B cell (primary cell): Measurements from ENCODE around the gene LITAF. TPM values are rescaled to one million over a fixed set of nuclear protein-coding genes. Genes with fewer than 3 reads are reported as not detected.

Experiments used
- ATAC-seq: fragments of 200-7000 bp; cut with Tn5 transposase; one replicate; pipeline ENCODE4 v1.10.0; 2021; ENCODE audit warnings: low read depth, mild to moderate bottlenecking, moderate number of reproducible peaks, moderate library complexity
- CTCF ChIA-PET: fragments of 350-600 bp; sonication (Branson Sonifier 250); formaldehyde crosslinking; loops from one replicate; lab custom pipeline; 2021; ENCODE audit warnings: antibody characterized with exemption, inconsistent platforms; lab: Charles Lee
- POLR2A ChIA-PET: fragments of 350-600 bp; sonication (Branson Sonifier 250); formaldehyde crosslinking; loops from one replicate; lab custom pipeline; 2021; ENCODE audit warnings: antibody characterized with exemption; lab: Charles Lee
- DNase-seq: peaks from one replicate; pipeline ENCODE4 v3.0.0; 2013
- H2AFZ ChIP-seq: 2 replicates; pipeline ENCODE4 v1.6.1; 2012; ENCODE audit warnings: mild to moderate bottlenecking, low read depth, low read length; ENCODE audit not compliant: insufficient read depth, poor library complexity, severe bottlenecking
- H3K27ac ChIP-seq, 2 donors: 1 replicate in 1 of 2; 2 replicates in 1 of 2; pipeline ENCODE4 v1.5.1; 2012 to 2013; ENCODE audit warnings: low read length in 2 of 2, mild to moderate bottlenecking in 2 of 2, moderate library complexity in 1 of 2
- H3K27me3 ChIP-seq, 4 experiments: fragments of 200-600 bp in 1 of 4; sonication (generic) in 1 of 4; replicated peaks in 1 of 4; 1 replicate in 2 of 4; 2 replicates in 2 of 4; pipeline versions ENCODE4 v1.6.1 to v1.7.0; 2013 to 2016; ENCODE audit warnings: low read length in 3 of 4, mild to moderate bottlenecking in 2 of 4, mixed read lengths in 1 of 4, moderate library complexity in 1 of 4; ENCODE audit not compliant: insufficient read depth in 4 of 4, control insufficient read depth in 3 of 4; ENCODE audit errors: control extremely low read depth in 1 of 4
- H3K36me3 ChIP-seq, 2 experiments: replicated peaks in 1 of 2; 1 replicate in 1 of 2; 2 replicates in 1 of 2; pipeline versions ENCODE4 v1.6.1 to v1.7.1; 2013; ENCODE audit warnings: low read length in 1 of 2; ENCODE audit not compliant: insufficient read depth in 2 of 2, control insufficient read depth in 1 of 2; ENCODE audit errors: control extremely low read depth in 1 of 2, extremely low read depth in 1 of 2
- H3K4me1 ChIP-seq, 2 donors: fragments of 200-600 bp in 1 of 2; sonication (generic) in 1 of 2; 1 replicate in 1 of 2; 2 replicates in 1 of 2; pipeline versions ENCODE4 v1.5.1 to v1.6.1; 2013 to 2017; ENCODE audit warnings: low read length in 2 of 2; ENCODE audit not compliant: control insufficient read depth in 2 of 2, insufficient read depth in 2 of 2
- H3K4me2 ChIP-seq: replicated peaks from 2 replicates; pipeline ENCODE3; 2012; ENCODE audit warnings: mild to moderate bottlenecking, low read depth, low read length; ENCODE audit not compliant: poor library complexity, severe bottlenecking
- H3K4me3 ChIP-seq, 5 experiments: fragments of 200-600 bp in 1 of 5; sonication (generic) in 1 of 5; 1 replicate in 3 of 5; 2 replicates in 2 of 5; pipeline versions ENCODE4 v1.5.1 to v1.7.0; 2011 to 2016; ENCODE audit warnings: low read length in 4 of 5, mild to moderate bottlenecking in 4 of 5, low read depth in 2 of 5, control low read depth in 1 of 5, moderate library complexity in 1 of 5; ENCODE audit not compliant: insufficient read depth in 1 of 5; ENCODE audit errors: control extremely low read depth in 1 of 5, extremely low read depth in 1 of 5
- H3K79me2 ChIP-seq: fragments of 200-600 bp; sonication (generic); one replicate; pipeline ENCODE4 v1.6.0; 2016; ENCODE audit warnings: low read length; ENCODE audit not compliant: control insufficient read depth, insufficient read depth
- H3K9ac ChIP-seq: fragments of 200-600 bp; sonication (generic); 2 replicates; pipeline ENCODE4 v1.6.1; 2017; ENCODE audit warnings: mild to moderate bottlenecking, low read length, moderate library complexity
- H3K9me3 ChIP-seq, 3 donors: one replicate each; pipeline versions ENCODE4 v1.6.1 to v1.7.1; 2013; ENCODE audit warnings: low read length in 2 of 3; ENCODE audit not compliant: control insufficient read depth in 2 of 3, insufficient read depth in 1 of 3; ENCODE audit errors: control extremely low read depth in 1 of 3
- H4K20me1 ChIP-seq: 2 replicates; pipeline ENCODE4 v1.6.0; 2012; ENCODE audit warnings: mild to moderate bottlenecking, low read length; ENCODE audit not compliant: insufficient read depth, control insufficient read depth, poor library complexity, severe bottlenecking
- H3K27ac Mint-ChIP-seq: one replicate; pipeline ENCODE4 v1.8.0; 2021; ENCODE audit warnings: mixed read lengths
- H3K27me3 Mint-ChIP-seq: one replicate; pipeline ENCODE4 v1.8.0; 2021; ENCODE audit warnings: mixed read lengths
- H3K4me1 Mint-ChIP-seq: one replicate; pipeline ENCODE4 v1.8.0; 2021; ENCODE audit warnings: mixed read lengths
- H3K4me3 Mint-ChIP-seq: one replicate; pipeline ENCODE4 v1.8.0; 2021; ENCODE audit warnings: mixed read lengths
- H3K9me3 Mint-ChIP-seq: one replicate; pipeline ENCODE4 v1.8.0; 2022; ENCODE audit warnings: mixed read lengths; ENCODE audit not compliant: insufficient read depth
- CTCF ChIP-seq: fragments of 200-600 bp; IDR thresholded peaks from one replicate; pipeline ENCODE4 v1.8.0; 2022; ENCODE audit warnings: antibody characterized with exemption, mild to moderate bottlenecking
- EZH2 ChIP-seq: IDR thresholded peaks from 2 replicates; pipeline ENCODE4 v1.6.1; 2012; ENCODE audit warnings: borderline replicate concordance, low read depth, mild to moderate bottlenecking, moderate library complexity, low read length; ENCODE audit not compliant: insufficient read depth, poor library complexity, severe bottlenecking
- WGBS: methylation state at CpG from one replicate; pipeline ENCODE4 v1.1.5; 2013; ENCODE audit warnings: missing lambda C conversion rate; ENCODE audit not compliant: insufficient coverage; 5-methylcytosine and 5-hydroxymethylcytosine counted together
- intact Hi-C: fragments of 100-400 bp; cut with micrococcal nuclease; formaldehyde crosslinking; loops from one replicate; pipeline ENCODE4 v1.10.0; 2022
- polyA plus RNA-seq: library from polyadenylated mRNA; depleted of rRNA; stranded (reverse); fragments of >200 nt; gene quantifications from 2 replicates; pipeline ENCODE4 v1.2.3, GENCODE V29; 2012
- total RNA-seq, 2 donors: library from RNA; stranded (reverse); fragments of 120-200 nt in 1 of 2; gene quantifications; 1 replicate in 1 of 2; 2 replicates in 1 of 2; pipeline versions ENCODE4 v1.2.3 to v1.2.4, GENCODE V29; 2013 to 2022

LITAF gene
- total and polyA plus RNA-seq, 2 donors (not counting 1 experiment from before 2014, with no cell fraction given): 93.6 to 125 TPM

GRCh38 chr16:11561856-11562255, 24.9 kb downstream of the LITAF start:
- Histone ChIP-seq H3K4me2 (no peak overlapping the region), H3K36me3 (peaks cover 0 to 37% of the 10 kb centered on the region in 2 experiments), H3K9ac (no peak overlapping the region), H4K20me1 (peaks cover 90% of the 10 kb centered on the region), H2AFZ (no peak overlapping the region), H3K27ac (peak overlapping the region in 1 of 2 donors; percentile 66), H3K4me3 (no peak overlapping the region), H3K79me2 (peaks cover 96% of the 10 kb centered on the region), H3K27me3 (no peaks in the 10 kb centered on the region), H3K4me1 (peaks cover 3 to 33% of the 10 kb centered on the region in 2 donors), H3K9me3 (no peaks in the 10 kb centered on the region)
- TF ChIP-seq CTCF (no peak), EZH2 (no peak)
- ATAC-seq: no peak
- CTCF ChIA-PET: interaction anchor here (1.8 kb wide), 1 partner anchor 31 kb away, joined by 5 read pairs; no protein-coding TSS in a partner anchor
- WGBS: 100% methylated on average over 1 of the region's 3 CpGs
- intact Hi-C loops: no loop called here
- Mint-ChIP-seq H3K27ac (peak overlapping the region; percentile 46), H3K4me1 (peaks cover 50% of the 10 kb centered on the region), H3K4me3 (no peak overlapping the region), H3K9me3 (no peaks in the 10 kb centered on the region), H3K27me3 (no peaks in the 10 kb centered on the region)
- POLR2A ChIA-PET: interaction anchor here (0.7 kb wide), 1 partner anchor 20 kb away, joined by 12 read pairs; no protein-coding TSS in a partner anchor
- no peak for DNase-seq

GRCh38 chr16:11561454-11561805, 25.3 kb downstream of the LITAF start:
- Mint-ChIP-seq H3K4me3 (no peak overlapping the region), H3K27ac (peak overlapping the region; percentile 46), H3K4me1 (peaks cover 46% of the 10 kb centered on the region), H3K9me3 (no peaks in the 10 kb centered on the region), H3K27me3 (no peaks in the 10 kb centered on the region)
- Histone ChIP-seq H3K27ac (peak overlapping the region; percentile 53 to 66), H3K36me3 (peaks cover 3 to 41% of the 10 kb centered on the region in 2 experiments), H3K4me2 (no peak overlapping the region), H4K20me1 (peaks cover 89% of the 10 kb centered on the region), H3K4me1 (peaks cover 3 to 33% of the 10 kb centered on the region in 2 donors), H3K9ac (no peak overlapping the region), H3K4me3 (no peak overlapping the region), H3K27me3 (no peaks in the 10 kb centered on the region), H2AFZ (no peak overlapping the region), H3K9me3 (peaks cover 0 to 3% (median 2%) of the 10 kb centered on the region in 3 donors), H3K79me2 (peaks cover 96% of the 10 kb centered on the region)
- 70% methylated on average over 3 of the region's 4 CpGs for WGBS
- ATAC-seq: no peak
- DNase-seq: no peak
- TF ChIP-seq EZH2 (no peak), CTCF (no peak)
- intact Hi-C loops: no loop called here
- CTCF ChIA-PET: interaction anchor here (1.8 kb wide), 1 partner anchor 30 kb away, joined by 5 read pairs; no protein-coding TSS in a partner anchor
- POLR2A ChIA-PET: no interaction called here
